OCI-LY7 (cell line): Measurements from ENCODE around the gene FAM135A.

Experiments
- EZH2phosphoT487 ChIP-seq: fragments of 200-600 bp; sonication (generic); IDR thresholded peaks from 2 replicates; pipeline ENCODE4 v1.6.1; 2018; ENCODE audit warnings: low read depth, borderline replicate concordance, mild to moderate bottlenecking, mixed run types, antibody characterized with exemption, low read length, moderate library complexity, mixed read lengths
- TF ChIP-seq, protein P1 (sequence below): fragments of 200-600 bp; sonication (generic); conservative IDR thresholded peaks from 2 replicates; pipeline ENCODE4 v1.5.1; 2014; ENCODE audit warnings: mild to moderate bottlenecking, antibody characterized with exemption, low read length, moderate library complexity, mixed read lengths

GRCh38 chr6:70391492-70391891 is 21.8 kb upstream of the FAM135A start:
- TF ChIP-seq, protein P1, sequence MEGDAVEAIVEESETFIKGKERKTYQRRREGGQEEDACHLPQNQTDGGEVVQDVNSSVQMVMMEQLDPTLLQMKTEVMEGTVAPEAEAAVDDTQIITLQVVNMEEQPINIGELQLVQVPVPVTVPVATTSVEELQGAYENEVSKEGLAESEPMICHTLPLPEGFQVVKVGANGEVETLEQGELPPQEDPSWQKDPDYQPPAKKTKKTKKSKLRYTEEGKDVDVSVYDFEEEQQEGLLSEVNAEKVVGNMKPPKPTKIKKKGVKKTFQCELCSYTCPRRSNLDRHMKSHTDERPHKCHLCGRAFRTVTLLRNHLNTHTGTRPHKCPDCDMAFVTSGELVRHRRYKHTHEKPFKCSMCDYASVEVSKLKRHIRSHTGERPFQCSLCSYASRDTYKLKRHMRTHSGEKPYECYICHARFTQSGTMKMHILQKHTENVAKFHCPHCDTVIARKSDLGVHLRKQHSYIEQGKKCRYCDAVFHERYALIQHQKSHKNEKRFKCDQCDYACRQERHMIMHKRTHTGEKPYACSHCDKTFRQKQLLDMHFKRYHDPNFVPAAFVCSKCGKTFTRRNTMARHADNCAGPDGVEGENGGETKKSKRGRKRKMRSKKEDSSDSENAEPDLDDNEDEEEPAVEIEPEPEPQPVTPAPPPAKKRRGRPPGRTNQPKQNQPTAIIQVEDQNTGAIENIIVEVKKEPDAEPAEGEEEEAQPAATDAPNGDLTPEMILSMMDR = no peak
- no peak for TF ChIP-seq EZH2phosphoT487
